ENCODE data around the gene NT5M. TPM values are rescaled to one million over a fixed set of nuclear protein-coding genes. Genes with fewer than 3 reads are reported as not detected.

The NT5M gene
- total RNA-seq, 1 experiment from 2014 or later: 10.8 TPM

GRCh38 chr17:17343896-17344506 is 40.8 kb downstream of the NT5M start:
- no peaks in the 10 kb centered on the region for H3K27me3 Mint-ChIP-seq (ENCODE audit: low read depth)
- DNase-seq (ENCODE audit: low spot score): no peak
- no peaks in the 10 kb centered on the region for H3K36me3 Mint-ChIP-seq
- ChIA-PET POLR2A (interaction anchor here (1.1 kb wide), 1 partner anchor 153 kb away, joined by 5 read pairs; no protein-coding TSS in a partner anchor), CTCF (interaction anchor here (1.5 kb wide), 1 partner anchor 11 kb away, joined by 7 read pairs; no protein-coding TSS in a partner anchor)
- no peak for ATAC-seq
- no peaks in the 10 kb centered on the region for H3K9me3 Mint-ChIP-seq
- no peak for TF ChIP-seq CREB1 (CRISPR knock-in tag; IDR thresholded peaks at IDR 0.05)
- no peak for TF ChIP-seq ZBTB43 (CRISPR knock-in tag; IDR thresholded peaks at IDR 0.05)
- TF ChIP-seq ZNF512 (CRISPR knock-in tag; IDR thresholded peaks at IDR 0.05; ENCODE audit: borderline replicate concordance): no peak
- TF ChIP-seq ZNF671 (CRISPR knock-in tag; IDR thresholded peaks at IDR 0.05): no peak
- no peak for TF ChIP-seq NFATC4 (CRISPR knock-in tag; IDR thresholded peaks at IDR 0.05)
- no peak overlapping the region for H3K27ac Mint-ChIP-seq
- H3K4me1 Mint-ChIP-seq: no peaks in the 10 kb centered on the region
- no peak overlapping the region for H3K4me3 Mint-ChIP-seq

GRCh38 chr17:17344507-17345293 is 41.5 kb downstream of the NT5M start:
- ChIA-PET POLR2A (no interaction called here), CTCF (interaction anchor here (1.5 to 1.6 kb wide), 2 partner anchors 10 to 152 kb away, joined by 7 to 8 read pairs; no protein-coding TSS in a partner anchor)
- H3K4me3 Mint-ChIP-seq: no peak overlapping the region
- no peaks in the 10 kb centered on the region for H3K27me3 Mint-ChIP-seq (ENCODE audit: low read depth)
- H3K36me3 Mint-ChIP-seq: no peaks in the 10 kb centered on the region
- no peaks in the 10 kb centered on the region for H3K4me1 Mint-ChIP-seq
- TF ChIP-seq PRRX2 (CRISPR knock-in tag; IDR thresholded peaks at IDR 0.05) (no peak), ZBTB43 (CRISPR knock-in tag; IDR thresholded peaks at IDR 0.05) (no peak), GABPB1 (CRISPR knock-in tag; IDR thresholded peaks at IDR 0.05) (peak; percentile 64; the same call in 1 of the 2 replicates)
- ATAC-seq: no peak
- no peaks in the 10 kb centered on the region for H3K9me3 Mint-ChIP-seq
- no peak for DNase-seq (ENCODE audit: low spot score)
- H3K27ac Mint-ChIP-seq: no peak overlapping the region

- H3K4me3 Mint-ChIP-seq: no peak overlapping the region
- ChIA-PET CTCF (interaction anchor here (0.6 to 1.6 kb wide), 2 partner anchors 12 to 152 kb away, joined by 3 to 8 read pairs; no protein-coding TSS in a partner anchor), POLR2A (interaction anchor here (0.6 kb wide), 1 partner anchor 137 kb away, joined by 3 read pairs; no protein-coding TSS in a partner anchor)
- H3K36me3 Mint-ChIP-seq: no peaks in the 10 kb centered on the region
- H3K9me3 Mint-ChIP-seq: no peaks in the 10 kb centered on the region
- no peak for DNase-seq (ENCODE audit: low spot score)
- peaks cover 2% of the 10 kb centered on the region for H3K4me1 Mint-ChIP-seq
- H3K27ac Mint-ChIP-seq: no peak overlapping the region
- H3K27me3 Mint-ChIP-seq (ENCODE audit: low read depth): no peaks in the 10 kb centered on the region
- no peak for ATAC-seq
- TF ChIP-seq ZBTB43 (CRISPR knock-in tag; IDR thresholded peaks at IDR 0.05): no peak
- TF ChIP-seq AFF4 (CRISPR knock-in tag; IDR thresholded peaks at IDR 0.05; ENCODE audit: borderline replicate concordance): no peak
- TF ChIP-seq ATF2 (CRISPR knock-in tag; IDR thresholded peaks at IDR 0.05; ENCODE audit: borderline replicate concordance, low read depth): no peak
- TF ChIP-seq CREB1 (CRISPR knock-in tag; IDR thresholded peaks at IDR 0.05): no peak
- TF ChIP-seq EMX1 (CRISPR knock-in tag; IDR thresholded peaks at IDR 0.05): no peak
- no peak for TF ChIP-seq ZNF138 (CRISPR knock-in tag; conservative IDR thresholded peaks at IDR 0.05)
- TF ChIP-seq ATF1 (CRISPR knock-in tag; IDR thresholded peaks at IDR 0.05): no peak
- TF ChIP-seq ZMAT4 (CRISPR knock-in tag; IDR thresholded peaks at IDR 0.05): no peak
- no peak for TF ChIP-seq SOX15 (CRISPR knock-in tag; IDR thresholded peaks at IDR 0.05)
- TF ChIP-seq ELF4 (CRISPR knock-in tag; IDR thresholded peaks at IDR 0.05; ENCODE audit: low read depth): no peak
- no peak for TF ChIP-seq TCF7 (CRISPR knock-in tag; IDR thresholded peaks at IDR 0.05; ENCODE audit: low read depth)
- no peak for TF ChIP-seq PREB (CRISPR knock-in tag; IDR thresholded peaks at IDR 0.05; ENCODE audit: borderline replicate concordance)
Observed at GRCh38 chr17:17345294-17345597, 42.1 kb downstream of the NT5M start.
